Stimulated activated CD4-positive, alpha-beta T cell treated with anti-CD3 and anti-CD28 coated beads, Interleukin-12 subunit alpha, Interleukin-12 subunit beta, amount 100 ng/mL, for 4 hours (primary cell): ENCODE results near the gene CRYGN.

Source experiments
- DNase-seq: peaks from one replicate; pipeline ENCODE4 v3.0.0-alpha.2; 2020

Gene CRYGN

GRCh38 chr7:151389096-151389767 lies 50.7 kb downstream of the CRYGN start:
- DNase-seq, result no peak

GRCh38 chr7:151388430-151388829 lies 51.5 kb downstream of the CRYGN start:
- no peak for DNase-seq

- DNase-seq, result no peak
These were observed 52.0 kb downstream of the CRYGN start for GRCh38 chr7:151388007-151388297.

GRCh38 chr7:151387161-151388006 lies 52.6 kb downstream of the CRYGN start:
- no peak for DNase-seq

GRCh38 chr7:151386301-151387160 lies 53.4 kb downstream of the CRYGN start:
- no peak for DNase-seq

GRCh38 chr7:151385626-151386300 lies 54.2 kb downstream of the CRYGN start:
- no peak for DNase-seq

GRCh38 chr7:151384776-151385625 lies 54.9 kb downstream of the CRYGN start:
- no peak for DNase-seq

- DNase-seq, result no peak
These were observed 55.6 kb downstream of the CRYGN start for GRCh38 chr7:151384352-151384697.

- no peak for DNase-seq
These were observed 56.1 kb downstream of the CRYGN start for GRCh38 chr7:151383638-151384351.

- DNase-seq, result peak; percentile 13
These were observed 57.7 kb downstream of the CRYGN start for GRCh38 chr7:151382079-151382885.

GRCh38 chr7:151381348-151382078 lies 58.4 kb downstream of the CRYGN start:
- DNase-seq, result peak; percentile 19

GRCh38 chr7:151381098-151381347 lies 58.9 kb downstream of the CRYGN start:
- DNase-seq, result no peak

- no peak for DNase-seq
These were observed 59.5 kb downstream of the CRYGN start for GRCh38 chr7:151380199-151381097.

GRCh38 chr7:151379534-151380198 lies 60.3 kb downstream of the CRYGN start:
- no peak for DNase-seq

- DNase-seq, result no peak
These were observed 60.8 kb downstream of the CRYGN start for GRCh38 chr7:151379193-151379520.
